ENCODE data around the gene TRDN.

Gene TRDN

DNA sequence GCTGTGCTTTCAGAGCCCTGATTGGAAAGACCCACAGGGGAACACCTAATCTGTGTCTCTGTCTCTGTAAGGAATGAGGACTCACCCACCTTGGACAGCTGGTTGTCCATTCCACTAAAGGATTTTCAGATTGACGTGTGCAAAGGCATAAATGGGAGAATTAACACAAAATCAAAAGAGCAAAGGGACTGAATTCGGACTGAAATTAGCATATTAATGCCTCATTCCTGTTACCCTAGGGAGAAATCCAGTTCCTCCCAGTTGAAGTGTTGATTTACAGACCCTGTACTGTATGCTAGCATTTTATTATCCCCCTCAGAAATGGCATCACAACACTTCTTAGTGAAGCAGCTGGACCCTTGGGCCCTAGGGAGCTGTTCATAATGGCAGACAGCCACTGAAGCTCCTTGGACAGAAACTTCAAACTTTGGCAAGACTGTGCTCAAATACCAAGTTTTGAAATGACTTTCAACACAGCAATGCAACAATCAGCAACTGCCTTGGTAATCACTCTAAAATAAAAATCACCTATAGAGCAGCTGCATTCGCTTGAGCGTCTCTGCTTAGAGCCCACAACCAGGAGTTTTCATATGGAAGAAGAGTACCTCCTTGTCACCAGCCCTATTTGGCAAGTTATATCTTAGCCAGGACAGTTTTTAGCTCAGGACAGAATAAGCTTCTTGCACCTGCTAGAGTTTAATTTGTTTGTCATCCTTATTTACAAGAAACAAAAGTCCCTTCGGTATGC lies 118.1 kb downstream of the TRDN start:
- TF ChIP-seq, protein P1, sequence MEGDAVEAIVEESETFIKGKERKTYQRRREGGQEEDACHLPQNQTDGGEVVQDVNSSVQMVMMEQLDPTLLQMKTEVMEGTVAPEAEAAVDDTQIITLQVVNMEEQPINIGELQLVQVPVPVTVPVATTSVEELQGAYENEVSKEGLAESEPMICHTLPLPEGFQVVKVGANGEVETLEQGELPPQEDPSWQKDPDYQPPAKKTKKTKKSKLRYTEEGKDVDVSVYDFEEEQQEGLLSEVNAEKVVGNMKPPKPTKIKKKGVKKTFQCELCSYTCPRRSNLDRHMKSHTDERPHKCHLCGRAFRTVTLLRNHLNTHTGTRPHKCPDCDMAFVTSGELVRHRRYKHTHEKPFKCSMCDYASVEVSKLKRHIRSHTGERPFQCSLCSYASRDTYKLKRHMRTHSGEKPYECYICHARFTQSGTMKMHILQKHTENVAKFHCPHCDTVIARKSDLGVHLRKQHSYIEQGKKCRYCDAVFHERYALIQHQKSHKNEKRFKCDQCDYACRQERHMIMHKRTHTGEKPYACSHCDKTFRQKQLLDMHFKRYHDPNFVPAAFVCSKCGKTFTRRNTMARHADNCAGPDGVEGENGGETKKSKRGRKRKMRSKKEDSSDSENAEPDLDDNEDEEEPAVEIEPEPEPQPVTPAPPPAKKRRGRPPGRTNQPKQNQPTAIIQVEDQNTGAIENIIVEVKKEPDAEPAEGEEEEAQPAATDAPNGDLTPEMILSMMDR (IDR thresholded peaks at IDR 0.05; ENCODE audit: insufficient read depth, low read depth, low read length, missing control alignments) = no peak
- no peak for DNase-seq (ENCODE audit: low read depth)
- no peak overlapping the region for H3K4me3 ChIP-seq (ENCODE audit: low read length)

DNA sequence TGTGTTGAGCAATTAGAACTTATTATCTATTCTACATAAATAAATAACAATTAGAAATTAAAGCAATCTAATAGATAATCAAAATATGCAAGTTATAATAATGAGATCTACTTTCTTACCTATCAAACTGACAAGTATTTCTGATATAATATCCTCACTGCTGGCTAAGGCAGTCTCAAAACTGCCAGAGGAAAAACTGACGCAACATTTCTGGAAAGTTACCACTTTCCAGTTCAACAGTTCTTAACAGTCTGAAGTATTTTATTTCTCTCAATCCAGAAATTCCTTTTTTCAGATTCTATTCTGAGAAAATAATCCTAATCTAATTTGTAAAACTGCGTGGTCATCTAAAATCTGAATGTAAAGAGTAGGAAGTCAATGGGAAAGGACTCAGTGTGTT lies 121.0 kb downstream of the TRDN start:
- DNase-seq (ENCODE audit: low read depth) = peak; percentile 11
- TF ChIP-seq, protein P1 (IDR thresholded peaks at IDR 0.05; ENCODE audit: insufficient read depth, low read depth, low read length, missing control alignments) = no peak
- no peak overlapping the region for H3K4me3 ChIP-seq (ENCODE audit: low read length)

DNA sequence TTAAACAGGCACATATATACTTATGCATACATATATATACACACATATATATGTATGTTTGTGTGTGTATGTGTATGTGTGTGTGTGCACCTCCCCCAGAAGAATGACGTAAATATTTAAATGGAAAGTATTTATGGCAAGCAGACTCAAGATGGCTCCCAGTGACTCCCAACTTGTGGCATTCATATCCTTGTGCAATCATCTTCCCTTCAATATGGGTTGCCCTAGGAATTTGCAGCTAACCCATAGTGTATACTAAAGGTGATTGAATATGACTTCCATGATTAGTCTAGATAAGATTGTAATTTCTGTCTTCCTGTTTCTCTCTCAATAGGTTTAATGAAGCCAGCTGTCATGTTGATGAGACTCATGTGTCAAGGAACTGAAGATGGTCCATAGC lies 127.6 kb downstream of the TRDN start:
- no peak overlapping the region for H3K4me3 ChIP-seq (ENCODE audit: low read length)
- DNase-seq (ENCODE audit: low read depth) = no peak
- TF ChIP-seq, protein P1 (IDR thresholded peaks at IDR 0.05; ENCODE audit: insufficient read depth, low read depth, low read length, missing control alignments) = no peak

DNA sequence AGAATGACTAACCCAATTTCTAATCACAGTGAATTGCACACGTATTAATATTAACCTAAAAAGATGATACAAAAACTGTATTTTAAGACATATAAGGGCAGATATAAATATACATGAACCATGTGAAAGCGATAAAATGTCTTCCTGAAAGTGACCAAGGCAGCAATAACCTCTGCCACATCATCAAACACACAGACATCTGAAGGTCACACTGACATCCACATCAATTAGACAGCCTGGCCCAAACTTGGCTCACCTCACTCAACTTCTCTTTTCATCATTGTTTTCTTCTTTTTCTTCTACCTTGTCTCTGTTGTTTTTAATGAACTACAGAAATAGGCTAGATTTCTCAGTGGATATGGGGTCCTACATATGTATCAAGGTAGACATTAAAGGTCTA lies 128.5 kb downstream of the TRDN start:
- no peak overlapping the region for H3K4me3 ChIP-seq (ENCODE audit: low read length)
- TF ChIP-seq, protein P1 (IDR thresholded peaks at IDR 0.05; ENCODE audit: insufficient read depth, low read depth, low read length, missing control alignments) = no peak
- no peak for DNase-seq (ENCODE audit: low read depth)

DNA sequence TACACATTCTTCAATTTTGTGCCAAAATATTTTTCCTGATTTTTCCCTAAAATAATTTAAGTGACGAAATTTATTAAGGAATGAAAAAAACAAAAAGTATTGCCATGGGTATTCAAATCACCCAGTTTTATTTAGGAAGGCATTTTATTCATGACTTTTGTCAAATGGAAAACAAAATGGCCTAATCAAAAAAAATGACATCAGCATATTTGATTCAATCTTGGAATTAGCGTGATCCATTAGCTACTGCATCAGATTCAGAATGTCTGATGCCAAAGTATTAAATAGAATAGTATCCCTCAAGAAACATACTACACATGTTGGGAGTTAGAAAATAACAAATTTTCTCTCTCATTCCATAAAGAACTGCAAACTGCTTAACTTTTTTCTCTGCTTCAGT lies 129.2 kb downstream of the TRDN start:
- no peak for DNase-seq (ENCODE audit: low read depth)
- TF ChIP-seq, protein P1 (IDR thresholded peaks at IDR 0.05; ENCODE audit: insufficient read depth, low read depth, low read length, missing control alignments) = no peak
- H3K4me3 ChIP-seq (ENCODE audit: low read length) = no peak overlapping the region

DNA sequence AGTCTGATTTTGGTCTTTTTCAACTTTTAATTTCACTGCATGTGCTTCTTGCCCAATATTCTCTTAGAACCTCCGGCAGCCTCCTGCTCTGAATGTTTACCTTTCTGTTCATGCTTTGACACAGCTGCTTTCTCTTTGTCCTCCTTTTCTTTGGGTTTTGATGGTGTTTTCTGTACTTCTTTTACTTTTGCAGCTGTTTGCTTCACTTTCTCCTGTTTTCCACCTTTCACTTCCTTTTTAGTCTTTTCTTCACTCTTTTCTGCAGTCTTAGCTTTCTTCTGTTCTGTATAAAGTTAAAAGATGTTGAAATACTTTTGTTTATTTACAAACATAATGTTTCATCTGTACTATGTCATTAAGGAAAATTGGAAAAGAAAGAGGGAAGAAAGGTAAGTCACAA lies 133.1 kb downstream of the TRDN start:
- H3K4me3 ChIP-seq (ENCODE audit: low read length) = no peak overlapping the region
- TF ChIP-seq, protein P1 (IDR thresholded peaks at IDR 0.05; ENCODE audit: insufficient read depth, low read depth, low read length, missing control alignments) = no peak
- DNase-seq (ENCODE audit: low read depth) = no peak

DNA sequence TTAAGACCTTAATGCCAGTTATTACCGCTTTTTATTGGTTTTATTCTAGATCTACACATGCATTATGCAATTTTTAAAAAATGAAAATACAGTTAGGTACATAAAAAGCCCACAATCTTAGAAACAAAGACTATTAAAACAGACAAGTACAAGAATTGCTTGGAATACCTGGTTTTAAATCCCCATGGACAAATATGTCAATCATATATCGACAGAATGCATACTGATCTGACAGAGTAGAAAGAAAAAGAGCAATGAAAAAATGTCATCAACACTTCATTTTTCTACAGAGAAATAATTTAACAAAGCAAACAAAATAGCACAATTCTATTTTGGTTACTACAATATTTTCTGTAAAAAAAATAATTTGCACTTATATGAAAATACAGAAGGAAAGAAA lies 139.7 kb downstream of the TRDN start:
- H3K4me3 ChIP-seq (ENCODE audit: low read length) = no peak overlapping the region
- DNase-seq (ENCODE audit: low read depth) = no peak
- TF ChIP-seq, protein P1 (IDR thresholded peaks at IDR 0.05; ENCODE audit: insufficient read depth, low read depth, low read length, missing control alignments) = no peak
